Neural progenitor cell (in vitro differentiated cells): Measurements from ENCODE around the gene ST3GAL2. TPM values are rescaled to one million over a fixed set of nuclear protein-coding genes. Genes with fewer than 3 reads are reported as not detected.

ENCODE experiments used
- DNase-seq: peaks from one replicate; pipeline ENCODE4 v3.0.0-alpha.2; 2016; ENCODE audit warnings: low spot score
- H2AFZ ChIP-seq: fragments of 200-600 bp; sonication (generic); replicated peaks from 2 replicates; pipeline ENCODE4 v1.6.1; 2016; ENCODE audit warnings: antibody characterized with exemption
- H3F3A ChIP-seq: fragments of 200-600 bp; sonication (generic); 2 replicates; pipeline ENCODE4 v1.6.1; 2016; ENCODE audit warnings: antibody characterized with exemption, low read depth
- H3K27ac ChIP-seq: fragments of 200-600 bp; sonication (generic); 2 replicates; pipeline ENCODE4 v1.5.1; 2016; ENCODE audit warnings: mild to moderate bottlenecking
- H3K27me3 ChIP-seq: fragments of 200-600 bp; sonication (generic); 2 replicates; pipeline ENCODE4 v1.6.1; 2016; ENCODE audit warnings: mild to moderate bottlenecking, moderate library complexity
- H3K36me3 ChIP-seq: fragments of 200-600 bp; sonication (generic); 2 replicates; pipeline ENCODE4 v1.5.1; 2016
- H3K4me1 ChIP-seq: fragments of 200-600 bp; sonication (generic); 2 replicates; pipeline ENCODE4 v1.6.1; 2016; ENCODE audit warnings: mixed run types
- H3K4me2 ChIP-seq: fragments of 200-600 bp; sonication (generic); 2 replicates; pipeline ENCODE4 v1.6.1; 2016
- H3K4me3 ChIP-seq: fragments of 200-600 bp; sonication (generic); 2 replicates; pipeline ENCODE4 v1.5.1; 2016
- H3K79me2 ChIP-seq: fragments of 200-600 bp; sonication (generic); 2 replicates; pipeline ENCODE4 v1.6.1; 2016; ENCODE audit warnings: low read depth
- H3K9ac ChIP-seq: fragments of 200-600 bp; sonication (generic); 2 replicates; pipeline ENCODE4 v1.6.1; 2016
- H3K9me3 ChIP-seq: fragments of 200-600 bp; sonication (generic); 2 replicates; pipeline ENCODE4 v1.5.1; 2016; ENCODE audit warnings: low read depth
- H4K20me1 ChIP-seq: fragments of 200-600 bp; sonication (generic); 2 replicates; pipeline ENCODE4 v1.6.1; 2016; ENCODE audit warnings: low read depth
- H3K27ac Mint-ChIP-seq: 3 replicates; pipeline ENCODE4 v1.8.0; 2021; ENCODE audit warnings: mixed read lengths
- H3K27me3 Mint-ChIP-seq: 2 replicates; pipeline ENCODE4 v1.8.0; 2022; ENCODE audit warnings: low read depth, mild to moderate bottlenecking, inconsistent platforms, moderate library complexity, mixed read lengths; ENCODE audit not compliant: insufficient read depth
- H3K36me3 Mint-ChIP-seq: 3 replicates; pipeline ENCODE4 v1.8.0; 2021; ENCODE audit warnings: mixed read lengths
- H3K4me1 Mint-ChIP-seq: 3 replicates; pipeline ENCODE4 v1.8.0; 2021; ENCODE audit warnings: mixed read lengths
- H3K4me3 Mint-ChIP-seq: 3 replicates; pipeline ENCODE4 v1.8.0; 2021; ENCODE audit warnings: mild to moderate bottlenecking, moderate library complexity, mixed read lengths
- H3K9me3 Mint-ChIP-seq: 3 replicates; pipeline ENCODE4 v1.8.0; 2020; ENCODE audit warnings: mixed read lengths
- CTCF ChIP-seq: fragments of 200-600 bp; sonication (generic); IDR thresholded peaks from 2 replicates; pipeline ENCODE4 v1.5.1; 2017; ENCODE audit warnings: antibody characterized with exemption, mild to moderate bottlenecking
- EZH2 ChIP-seq: fragments of 200-600 bp; sonication (generic); IDR thresholded peaks from 2 replicates; pipeline ENCODE4 v1.6.1; 2017; ENCODE audit warnings: antibody characterized with exemption, mild to moderate bottlenecking, moderate library complexity
- EZH2phosphoT487 ChIP-seq: fragments of 200-600 bp; sonication (generic); IDR thresholded peaks from 2 replicates; pipeline ENCODE4 v1.6.1; 2017; ENCODE audit warnings: antibody characterized with exemption
- total RNA-seq: library from RNA; depleted of rRNA; stranded (reverse); fragments of >200 nt; gene quantifications from 2 replicates; pipeline ENCODE4 v1.2.3, GENCODE V29; 2015; ENCODE audit warnings: low replicate concordance

ST3GAL2 gene
- total RNA-seq, 1 donor from 2014 or later: 11.6 TPM

GRCh38 chr16:70421014-70421413 is 17.9 kb downstream of the ST3GAL2 start:
- no peaks in the 10 kb centered on the region for H3K36me3 ChIP-seq
- H3K27ac ChIP-seq: no peak overlapping the region
- H4K20me1 ChIP-seq: peaks cover 51% of the 10 kb centered on the region
- H3K4me3 ChIP-seq: no peak overlapping the region
- no peaks in the 10 kb centered on the region for H3K27me3 Mint-ChIP-seq
- no peak for TF ChIP-seq CTCF
- no peak for TF ChIP-seq EZH2
- no peak for TF ChIP-seq EZH2phosphoT487
- H3K4me2 ChIP-seq: no peak overlapping the region
- peak overlapping the region; percentile 85 for H3K27ac Mint-ChIP-seq
- H3K4me1 ChIP-seq: peaks cover 20% of the 10 kb centered on the region
- H3K79me2 ChIP-seq: peaks cover 73% of the 10 kb centered on the region
- no peaks in the 10 kb centered on the region for H3K27me3 ChIP-seq
- no peak overlapping the region for H3K9ac ChIP-seq
- peaks cover 34% of the 10 kb centered on the region for H3K4me1 Mint-ChIP-seq
- no peaks in the 10 kb centered on the region for H3K9me3 ChIP-seq
- no peak for DNase-seq
- H3K4me3 Mint-ChIP-seq: no peak overlapping the region
- peaks cover 5% of the 10 kb centered on the region for H3K36me3 Mint-ChIP-seq
- no peaks in the 10 kb centered on the region for H3F3A ChIP-seq
- no peak overlapping the region for H2AFZ ChIP-seq
- no peaks in the 10 kb centered on the region for H3K9me3 Mint-ChIP-seq

GRCh38 chr16:70419384-70420327 is 19.2 kb downstream of the ST3GAL2 start:
- TF ChIP-seq EZH2: no peak
- no peak for TF ChIP-seq CTCF
- no peak for TF ChIP-seq EZH2phosphoT487
- H4K20me1 ChIP-seq: peaks cover 54% of the 10 kb centered on the region
- no peak for DNase-seq
- Mint-ChIP-seq H3K27me3 (no peaks in the 10 kb centered on the region), H3K4me3 (no peak overlapping the region), H3K9me3 (no peaks in the 10 kb centered on the region), H3K4me1 (peaks cover 34% of the 10 kb centered on the region), H3K27ac (no peak overlapping the region), H3K36me3 (peaks cover 6% of the 10 kb centered on the region)
- no peaks in the 10 kb centered on the region for H3K9me3 ChIP-seq
- no peak overlapping the region for H3K27ac ChIP-seq
- H3K36me3 ChIP-seq: no peaks in the 10 kb centered on the region
- H2AFZ ChIP-seq: no peak overlapping the region
- peaks cover 20% of the 10 kb centered on the region for H3K4me1 ChIP-seq
- no peak overlapping the region for H3K9ac ChIP-seq
- no peak overlapping the region for H3K4me2 ChIP-seq
- H3K27me3 ChIP-seq: no peaks in the 10 kb centered on the region
- no peaks in the 10 kb centered on the region for H3F3A ChIP-seq
- H3K4me3 ChIP-seq: no peak overlapping the region
- peaks cover 61% of the 10 kb centered on the region for H3K79me2 ChIP-seq

GRCh38 chr16:70418993-70419318 is 19.9 kb downstream of the ST3GAL2 start:
- Mint-ChIP-seq H3K27me3 (no peaks in the 10 kb centered on the region), H3K36me3 (peaks cover 8% of the 10 kb centered on the region), H3K27ac (no peak overlapping the region), H3K4me3 (no peak overlapping the region), H3K9me3 (no peaks in the 10 kb centered on the region), H3K4me1 (peaks cover 34% of the 10 kb centered on the region)
- Histone ChIP-seq H3K4me2 (no peak overlapping the region), H2AFZ (no peak overlapping the region), H3K36me3 (no peaks in the 10 kb centered on the region), H3K79me2 (peaks cover 54% of the 10 kb centered on the region), H4K20me1 (peaks cover 57% of the 10 kb centered on the region), H3K4me1 (peaks cover 20% of the 10 kb centered on the region), H3K9ac (no peak overlapping the region), H3K9me3 (no peaks in the 10 kb centered on the region), H3K4me3 (no peak overlapping the region), H3F3A (no peaks in the 10 kb centered on the region), H3K27me3 (no peaks in the 10 kb centered on the region), H3K27ac (no peak overlapping the region)
- no peak for DNase-seq
- TF ChIP-seq EZH2phosphoT487 (no peak), EZH2 (no peak), CTCF (no peak)
